ENCODE data around the gene UGT1A6. TPM values are rescaled to one million over a fixed set of nuclear protein-coding genes. Genes with fewer than 3 reads are reported as not detected.

The UGT1A6 gene
- total RNA-seq, 1 experiment from 2014 or later, result not detected

GRCh38 chr2:233811732-233812131, 119.0 kb downstream of the UGT1A6 start:
- ChIA-PET POLR2A (ENCODE audit: low non-redundant PET) (no interaction called here), CTCF (no interaction called here)
- Histone ChIP-seq H3K4me3 (ENCODE audit: low read depth, low read length, poor library complexity, severe bottlenecking) (no peak overlapping the region), H3K27ac (ENCODE audit: low read depth, low read length, poor library complexity, severe bottlenecking) (no peak overlapping the region), H3K9me3 (ENCODE audit: low read depth, low read length, poor library complexity, severe bottlenecking) (no peaks in the 10 kb centered on the region), H3K4me1 (ENCODE audit: insufficient read depth, low read length, poor library complexity, severe bottlenecking) (no peaks in the 10 kb centered on the region), H3K27me3 (replicated peaks; ENCODE audit: insufficient read depth, low read depth, low read length, poor library complexity) (no peaks in the 10 kb centered on the region), H3K36me3 (ENCODE audit: insufficient read depth, low read length, poor library complexity, severe bottlenecking) (no peaks in the 10 kb centered on the region)
- no TSS peak for BruUV-seq (replicated peaks)
- intact Hi-C loops (cut with micrococcal nuclease; ENCODE audit: unreplicated experiment), result no loop called here
- TF ChIP-seq, protein P1, sequence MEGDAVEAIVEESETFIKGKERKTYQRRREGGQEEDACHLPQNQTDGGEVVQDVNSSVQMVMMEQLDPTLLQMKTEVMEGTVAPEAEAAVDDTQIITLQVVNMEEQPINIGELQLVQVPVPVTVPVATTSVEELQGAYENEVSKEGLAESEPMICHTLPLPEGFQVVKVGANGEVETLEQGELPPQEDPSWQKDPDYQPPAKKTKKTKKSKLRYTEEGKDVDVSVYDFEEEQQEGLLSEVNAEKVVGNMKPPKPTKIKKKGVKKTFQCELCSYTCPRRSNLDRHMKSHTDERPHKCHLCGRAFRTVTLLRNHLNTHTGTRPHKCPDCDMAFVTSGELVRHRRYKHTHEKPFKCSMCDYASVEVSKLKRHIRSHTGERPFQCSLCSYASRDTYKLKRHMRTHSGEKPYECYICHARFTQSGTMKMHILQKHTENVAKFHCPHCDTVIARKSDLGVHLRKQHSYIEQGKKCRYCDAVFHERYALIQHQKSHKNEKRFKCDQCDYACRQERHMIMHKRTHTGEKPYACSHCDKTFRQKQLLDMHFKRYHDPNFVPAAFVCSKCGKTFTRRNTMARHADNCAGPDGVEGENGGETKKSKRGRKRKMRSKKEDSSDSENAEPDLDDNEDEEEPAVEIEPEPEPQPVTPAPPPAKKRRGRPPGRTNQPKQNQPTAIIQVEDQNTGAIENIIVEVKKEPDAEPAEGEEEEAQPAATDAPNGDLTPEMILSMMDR (conservative IDR thresholded peaks at IDR 0.05; ENCODE audit: low read depth, low read length), result no peak
- TF ChIP-seq EZH2 (IDR thresholded peaks at IDR 0.05; ENCODE audit: borderline replicate concordance, low read depth, low read length, poor library complexity, severe bottlenecking), result no peak
- no peak for DNase-seq (ENCODE audit: low spot score)

DNA sequence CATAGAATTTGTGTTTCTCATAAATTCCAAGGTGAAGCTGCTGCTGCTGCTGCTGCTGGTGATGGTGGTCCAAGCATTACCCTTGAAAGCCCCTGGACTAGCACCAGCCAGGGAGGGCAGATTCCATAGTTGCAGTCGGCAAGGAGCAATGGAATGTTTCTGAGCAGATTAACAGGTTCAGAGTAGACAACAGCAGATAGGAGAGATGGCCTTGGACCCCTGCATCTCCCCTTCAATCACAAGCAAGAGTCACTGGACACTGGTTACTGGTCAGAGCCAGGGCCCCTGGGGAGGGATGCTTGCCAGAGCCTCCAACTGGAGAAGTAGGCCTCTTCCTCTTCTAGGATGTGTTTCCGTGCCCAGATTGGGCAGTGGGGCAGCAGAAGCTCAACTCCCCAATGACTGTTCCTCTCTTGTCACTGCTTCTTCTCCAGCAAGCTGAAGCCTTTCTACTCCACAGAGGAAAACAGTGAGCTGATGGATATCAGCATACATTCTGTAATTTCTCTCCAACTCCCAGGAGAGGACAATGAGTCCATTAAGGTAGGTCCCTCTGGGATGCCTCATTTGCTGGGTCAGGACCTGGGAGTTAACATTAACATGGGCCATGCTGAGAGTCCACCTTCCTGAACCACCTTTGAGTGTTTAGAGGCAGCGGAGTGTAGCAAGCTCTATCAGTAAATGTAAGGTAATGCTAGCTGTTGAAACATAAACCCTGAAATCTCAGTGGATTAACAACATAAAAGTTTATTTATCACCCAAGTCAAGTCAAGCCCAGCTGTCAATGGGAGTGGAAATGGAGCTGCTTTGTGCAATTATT, 120.8 kb downstream of the UGT1A6 start:
- no peak overlapping the region for H3K4me3 ChIP-seq (ENCODE audit: low read depth, low read length, poor library complexity, severe bottlenecking)

DNA sequence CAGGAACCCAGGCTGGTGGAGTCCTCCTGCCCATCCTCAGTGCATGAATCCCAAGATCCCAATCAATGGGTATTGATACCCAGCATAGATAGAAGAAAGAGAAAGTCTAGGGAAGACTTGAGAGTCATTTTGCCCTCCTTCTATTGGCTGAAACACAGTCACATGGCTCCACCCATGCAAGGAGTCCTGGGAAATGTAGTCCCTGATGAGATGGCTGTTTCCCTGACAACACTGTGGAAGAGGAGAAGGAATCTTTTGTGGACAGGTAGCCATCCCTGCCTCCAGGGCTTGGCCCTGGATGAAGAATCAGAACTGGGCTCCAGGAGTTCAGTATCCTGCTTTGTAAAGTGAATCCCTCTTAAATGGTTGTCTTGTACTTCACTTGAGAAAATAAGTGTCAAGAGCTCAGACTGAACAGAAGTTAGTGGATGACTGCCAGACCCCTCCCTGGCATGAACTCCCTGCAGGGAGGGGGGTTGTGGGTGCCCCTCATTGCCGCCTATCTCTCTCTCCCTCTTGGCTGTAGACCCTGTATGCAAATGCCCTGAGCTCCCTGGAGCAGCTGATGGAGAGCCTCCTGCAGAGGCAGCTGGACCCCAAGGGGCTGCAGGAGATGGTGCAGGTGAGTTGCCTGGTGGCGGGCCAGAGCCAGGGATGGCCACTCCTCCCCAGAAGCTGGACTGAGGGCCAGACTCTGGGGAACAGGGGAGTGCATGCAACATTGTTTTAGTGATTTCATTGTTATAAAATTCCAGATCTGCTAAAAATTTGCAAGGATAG, 121.6 kb downstream of the UGT1A6 start:
- ChIA-PET CTCF (no interaction called here), POLR2A (ENCODE audit: low non-redundant PET) (no interaction called here)
- H3K9me3 ChIP-seq (ENCODE audit: low read depth, low read length, poor library complexity, severe bottlenecking), result no peaks in the 10 kb centered on the region
- peak; percentile 23 for DNase-seq (ENCODE audit: low spot score)
- no peak overlapping the region for H3K27ac ChIP-seq (ENCODE audit: low read depth, low read length, poor library complexity, severe bottlenecking)
- intact Hi-C loops (cut with micrococcal nuclease; ENCODE audit: unreplicated experiment), result no loop called here
- no peaks in the 10 kb centered on the region for H3K27me3 ChIP-seq (replicated peaks; ENCODE audit: insufficient read depth, low read depth, low read length, poor library complexity)
- no peaks in the 10 kb centered on the region for H3K36me3 ChIP-seq (ENCODE audit: insufficient read depth, low read length, poor library complexity, severe bottlenecking)
- no TSS peak for BruUV-seq (replicated peaks)
- no peak for TF ChIP-seq EZH2 (IDR thresholded peaks at IDR 0.05; ENCODE audit: borderline replicate concordance, low read depth, low read length, poor library complexity, severe bottlenecking)
- TF ChIP-seq, protein P1 (conservative IDR thresholded peaks at IDR 0.05; ENCODE audit: low read depth, low read length), result no peak
- H3K4me3 ChIP-seq (ENCODE audit: low read depth, low read length, poor library complexity, severe bottlenecking), result no peak overlapping the region
- no peaks in the 10 kb centered on the region for H3K4me1 ChIP-seq (ENCODE audit: insufficient read depth, low read length, poor library complexity, severe bottlenecking)

More for the DNA sequence above, 120.8 kb downstream of the UGT1A6 start:
- H3K9me3 ChIP-seq (ENCODE audit: low read depth, low read length, poor library complexity, severe bottlenecking), result no peaks in the 10 kb centered on the region
- H3K36me3 ChIP-seq (ENCODE audit: insufficient read depth, low read length, poor library complexity, severe bottlenecking), result no peaks in the 10 kb centered on the region
- TF ChIP-seq, protein P1 (conservative IDR thresholded peaks at IDR 0.05; ENCODE audit: low read depth, low read length), result no peak
- TF ChIP-seq EZH2 (IDR thresholded peaks at IDR 0.05; ENCODE audit: borderline replicate concordance, low read depth, low read length, poor library complexity, severe bottlenecking), result no peak
- intact Hi-C loops (cut with micrococcal nuclease; ENCODE audit: unreplicated experiment), result no loop called here
- no peaks in the 10 kb centered on the region for H3K4me1 ChIP-seq (ENCODE audit: insufficient read depth, low read length, poor library complexity, severe bottlenecking)
- BruUV-seq (replicated peaks), result no TSS peak
- no peaks in the 10 kb centered on the region for H3K27me3 ChIP-seq (replicated peaks; ENCODE audit: insufficient read depth, low read depth, low read length, poor library complexity)
- ChIA-PET POLR2A (ENCODE audit: low non-redundant PET) (no interaction called here), CTCF (interaction anchor here (0.6 kb wide), 1 partner anchor 119 kb away, joined by 5 read pairs; no protein-coding TSS in a partner anchor)
- no peak overlapping the region for H3K27ac ChIP-seq (ENCODE audit: low read depth, low read length, poor library complexity, severe bottlenecking)
- DNase-seq (ENCODE audit: low spot score), result no peak

Measured in A673 (cell line).